IMR-90 (cell line): ENCODE measurements around the gene XRCC3. TPM values are rescaled to one million over a fixed set of nuclear protein-coding genes. Genes with fewer than 3 reads are reported as not detected.

Source experiments
- ATAC-seq: fragments of 200-7000 bp; cut with Tn5 transposase; 2 replicates; pipeline ENCODE4 v1.9.1; 2020; ENCODE audit warnings: low read depth, mild to moderate bottlenecking, moderate library complexity
- BruUV-seq: library from RNA; stranded (reverse); fragments of 400-500 nt; replicated peaks from 2 replicates; lab custom pipeline; 2021; lab: Mats Ljungman, UMichigan
- CTCF ChIA-PET: fragments of 300-600 bp; formaldehyde crosslinking; extraction: SDS; loops from one replicate; lab custom pipeline; 2021; ENCODE audit warnings: antibody characterized with exemption; lab: Yijun Ruan, JAX
- POLR2A ChIA-PET: fragments of 300-600 bp; sonication (Branson Sonifier 250); formaldehyde crosslinking; loops from one replicate; lab custom pipeline; 2022; ENCODE audit warnings: antibody characterized with exemption; ENCODE audit not compliant: unreplicated experiment; lab: Charles Lee
- DNase-seq: peaks from one replicate; pipeline ENCODE4 v3.0.0; 2013
- H2AFZ ChIP-seq: replicated peaks from 2 replicates; pipeline ENCODE3; 2013; ENCODE audit warnings: low read length, mild to moderate bottlenecking; ENCODE audit not compliant: poor library complexity
- H2AK5ac ChIP-seq: 2 replicates; pipeline ENCODE4 v1.6.1; 2013; ENCODE audit warnings: low read depth, low read length, inconsistent platforms
- H2AK9ac ChIP-seq: replicated peaks from 2 replicates; pipeline ENCODE3; 2013; ENCODE audit warnings: mild to moderate bottlenecking, low read depth, low read length, moderate library complexity; ENCODE audit not compliant: poor library complexity
- H2BK120ac ChIP-seq: 2 replicates; pipeline ENCODE4 v1.6.1; 2013; ENCODE audit warnings: low read depth, low read length, inconsistent platforms
- H2BK15ac ChIP-seq: 3 replicates; pipeline ENCODE4 v1.6.1; 2013; ENCODE audit warnings: low read depth, low read length, inconsistent platforms
- H2BK20ac ChIP-seq: 2 replicates; pipeline ENCODE4 v1.6.1; 2013; ENCODE audit warnings: low read depth, mild to moderate bottlenecking, inconsistent platforms, low read length, moderate library complexity
- H2BK5ac ChIP-seq: 2 replicates; pipeline ENCODE4 v1.6.1; 2013; ENCODE audit warnings: mild to moderate bottlenecking, low read depth, low read length, inconsistent platforms; ENCODE audit not compliant: poor library complexity, severe bottlenecking
- H3K14ac ChIP-seq: replicated peaks from 2 replicates; pipeline ENCODE4 v1.6.1; 2013; ENCODE audit warnings: low read depth, low read length, inconsistent platforms
- H3K18ac ChIP-seq: 2 replicates; pipeline ENCODE4 v1.6.1; 2013; ENCODE audit warnings: low read depth, low read length, control low read depth
- H3K23ac ChIP-seq: 2 replicates; pipeline ENCODE4 v1.6.1; 2013; ENCODE audit warnings: low read depth, low read length, inconsistent platforms
- H3K27ac ChIP-seq: 2 replicates; pipeline ENCODE4 v1.5.1; 2013; ENCODE audit warnings: mild to moderate bottlenecking, control low read depth, low read length; ENCODE audit not compliant: insufficient read depth
- H3K27me3 ChIP-seq: 2 replicates; pipeline ENCODE4 v1.6.1; 2013; ENCODE audit warnings: low read length; ENCODE audit not compliant: control insufficient read depth, insufficient read depth
- H3K36me3 ChIP-seq: 2 replicates; pipeline ENCODE4 v1.6.1; 2013; ENCODE audit warnings: low read length, mixed read lengths; ENCODE audit not compliant: control insufficient read depth, insufficient read depth
- H3K4ac ChIP-seq: 2 replicates; pipeline ENCODE4 v1.6.1; 2013; ENCODE audit warnings: low read depth, low read length, inconsistent platforms
- H3K4me1 ChIP-seq: 2 replicates; pipeline ENCODE4 v1.6.1; 2013; ENCODE audit warnings: low read length, mixed read lengths; ENCODE audit not compliant: control insufficient read depth, insufficient read depth
- H3K4me2 ChIP-seq: 2 replicates; pipeline ENCODE4 v1.6.1; 2013; ENCODE audit warnings: low read depth, mild to moderate bottlenecking, control low read depth, low read length, moderate library complexity
- H3K4me3 ChIP-seq: 2 replicates; pipeline ENCODE4 v1.5.1; 2013; ENCODE audit warnings: low read depth, mild to moderate bottlenecking, control low read depth, low read length, moderate library complexity; ENCODE audit not compliant: insufficient read depth
- H3K56ac ChIP-seq: 2 replicates; pipeline ENCODE4 v1.6.1; 2013; ENCODE audit warnings: low read length, inconsistent platforms; ENCODE audit not compliant: insufficient read depth; ENCODE audit errors: extremely low read depth
- H3K79me1 ChIP-seq, 2 experiments: 2 replicates each; pipeline ENCODE4 v1.6.1; 2013; ENCODE audit warnings: low read length in 2 of 2, inconsistent platforms in 1 of 2, low read depth in 1 of 2
- H3K9ac ChIP-seq: 2 replicates; pipeline ENCODE4 v1.6.1; 2013; ENCODE audit warnings: low read depth, low read length, control low read depth
- H3K9me1 ChIP-seq: 2 replicates; pipeline ENCODE4 v1.6.1; 2013; ENCODE audit warnings: low read length, inconsistent platforms; ENCODE audit not compliant: insufficient read depth
- H3K9me3 ChIP-seq: 2 replicates; pipeline ENCODE4 v1.6.1; 2013; ENCODE audit warnings: low read length; ENCODE audit not compliant: control insufficient read depth, insufficient read depth
- H4K20me1 ChIP-seq: 2 replicates; pipeline ENCODE4 v1.6.1; 2013; ENCODE audit warnings: low read length, inconsistent platforms; ENCODE audit not compliant: insufficient read depth
- H4K5ac ChIP-seq: 2 replicates; pipeline ENCODE4 v1.6.1; 2013; ENCODE audit warnings: mild to moderate bottlenecking, low read depth, low read length, control low read depth
- H4K8ac ChIP-seq, 2 experiments: 2 replicates each; pipeline ENCODE4 v1.6.1; 2013; ENCODE audit warnings: low read depth in 2 of 2, low read length in 2 of 2, control low read depth in 1 of 2, inconsistent platforms in 1 of 2
- H4K91ac ChIP-seq: 2 replicates; pipeline ENCODE4 v1.6.1; 2013; ENCODE audit warnings: low read depth, low read length, inconsistent platforms; ENCODE audit not compliant: insufficient read depth
- BHLHE40 ChIP-seq: fragments of 150-350 bp; IDR thresholded peaks from 2 replicates; pipeline ENCODE4 v1.6.1; 2016; ENCODE audit warnings: mild to moderate bottlenecking, low read depth, low read length
- CEBPB ChIP-seq: IDR thresholded peaks from 2 replicates; pipeline ENCODE4 v1.6.1; 2012; ENCODE audit warnings: low read depth, low read length, improper control_type of control experiment
- CHD1 ChIP-seq: IDR thresholded peaks from 2 replicates; pipeline ENCODE4 v1.6.1; 2012; ENCODE audit warnings: low read depth, low read length, improper control_type of control experiment
- MAFK ChIP-seq: IDR thresholded peaks from 2 replicates; pipeline ENCODE4 v1.6.1; 2012; ENCODE audit warnings: low read depth, low read length, improper control_type of control experiment
- MAZ ChIP-seq: IDR thresholded peaks from 2 replicates; pipeline ENCODE4 v1.6.1; 2012; ENCODE audit warnings: low read depth, mild to moderate bottlenecking, low read length, improper control_type of control experiment, moderate library complexity, borderline replicate concordance
- MXI1 ChIP-seq: IDR thresholded peaks from 2 replicates; pipeline ENCODE4 v1.6.1; 2012; ENCODE audit warnings: low read depth, mild to moderate bottlenecking, low read length, moderate library complexity, borderline replicate concordance
- NFE2L2 ChIP-seq: fragments of 150-350 bp; IDR thresholded peaks from 2 replicates; pipeline ENCODE4 v1.6.1; 2016; ENCODE audit warnings: low read depth, mild to moderate bottlenecking, low read length
- POLR2A ChIP-seq: IDR thresholded peaks from 2 replicates; pipeline ENCODE4 v1.6.1; 2012; ENCODE audit warnings: mild to moderate bottlenecking, low read depth, low read length
- RAD21 ChIP-seq: IDR thresholded peaks from 2 replicates; pipeline ENCODE4 v1.6.1; 2012; ENCODE audit warnings: low read length, improper control_type of control experiment
- RCOR1 ChIP-seq: IDR thresholded peaks from 2 replicates; pipeline ENCODE4 v1.6.1; 2012; ENCODE audit warnings: mild to moderate bottlenecking, low read length, improper control_type of control experiment; ENCODE audit not compliant: insufficient replicate concordance
- RFX5 ChIP-seq: IDR thresholded peaks from 2 replicates; pipeline ENCODE4 v1.8.0; 2012; ENCODE audit warnings: low read depth, mild to moderate bottlenecking, low read length, moderate library complexity
- SMC3 ChIP-seq: fragments of 150-350 bp; IDR thresholded peaks from 2 replicates; pipeline ENCODE4 v1.6.1; 2016; ENCODE audit warnings: low read depth, mild to moderate bottlenecking, antibody characterized with exemption, low read length, moderate library complexity
- WGBS, 2 experiments: methylation state at CpG; one replicate each; pipeline versions ENCODE4 v1.1.5 to v1.1.7; 2013; ENCODE audit warnings: missing lambda C conversion rate in 2 of 2; ENCODE audit not compliant: insufficient read length in 1 of 2; ENCODE audit errors: extremely low coverage in 2 of 2; 5-methylcytosine and 5-hydroxymethylcytosine counted together
- dilution Hi-C: fragments of 300-500 bp; cut with HindIII; formaldehyde crosslinking; loops from one replicate; pipeline ENCODE4 v1.14.3; 2018; ENCODE audit warnings: low sequenced_read_pairs; ENCODE audit not compliant: unreplicated experiment
- in situ Hi-C: fragments of 300-500 bp; cut with MboI; formaldehyde crosslinking; loops from 3 replicates; pipeline ENCODE4 v1.14.3; 2019; ENCODE audit warnings: low sequenced_read_pairs, inconsistent platforms, mixed read lengths
- intact Hi-C: fragments of 100-400 bp; cut with micrococcal nuclease; formaldehyde crosslinking; loops from 2 replicates; pipeline ENCODE4 v1.10.0; 2022
- polyA plus RNA-seq, 3 experiments: library from polyadenylated mRNA; depleted of rRNA; stranded (reverse); fragments of >200 nt; gene quantifications; 2 replicates each; pipeline ENCODE4 v1.2.3, GENCODE V29; 2012; ENCODE audit warnings: low replicate concordance in 1 of 3
- total RNA-seq: library from RNA; depleted of rRNA; stranded (reverse); fragments of >200 nt; gene quantifications from 2 replicates; pipeline ENCODE4 v1.2.3, GENCODE V29; 2012
- TF ChIP-seq, protein P1 (sequence below): fragments of 150-350 bp; IDR thresholded peaks from 2 replicates; pipeline ENCODE4 v1.6.1; 2017; ENCODE audit warnings: mild to moderate bottlenecking, antibody characterized with exemption, low read length, low read depth
- TF ChIP-seq, protein P2 (sequence below): conservative IDR thresholded peaks from 2 replicates; pipeline ENCODE4 v1.5.1; 2012; ENCODE audit warnings: mild to moderate bottlenecking, low read depth, low read length, improper control_type of control experiment
- TF ChIP-seq, protein P3 (sequence below): fragments of 150-350 bp; IDR thresholded peaks from 2 replicates; pipeline ENCODE4 v1.6.1; 2016; ENCODE audit warnings: low read depth, mild to moderate bottlenecking, low read length, moderate library complexity, borderline replicate concordance

The XRCC3 gene
- total and polyA plus RNA-seq, 2 of the 4 experiments (the other 2 are of a cell fraction): 8.1 to 9.5 TPM

DNA sequence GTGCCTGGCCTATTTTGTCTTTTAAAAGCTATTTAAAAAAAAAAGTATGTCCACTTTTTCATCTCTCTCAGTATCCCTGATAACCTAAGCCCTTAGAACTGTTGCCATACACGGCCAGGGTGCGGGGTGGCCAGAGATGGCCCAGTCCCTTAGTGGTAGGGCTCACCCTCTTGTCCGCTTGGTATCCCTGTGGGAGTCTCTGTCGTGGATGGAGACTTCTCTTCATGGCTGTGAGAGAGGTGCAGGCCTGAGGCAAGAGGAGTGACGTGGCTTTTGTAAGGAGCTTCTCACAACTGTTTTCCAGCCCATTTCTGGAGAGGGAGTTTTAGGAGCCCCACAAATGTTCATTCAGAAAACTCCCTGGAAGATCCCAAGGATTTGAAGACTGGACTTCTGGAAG, 26.8 kb downstream of the XRCC3 start:
- Histone ChIP-seq H3K18ac (no peak overlapping the region), H3K9ac (no peak overlapping the region), H4K8ac (no peak overlapping the region), H2BK20ac (no peak overlapping the region), H3K27ac (no peak overlapping the region), H3K14ac (no peak overlapping the region), H3K9me3 (no peaks in the 10 kb centered on the region), H2BK15ac (no peak overlapping the region), H2AK5ac (peak overlapping the region; percentile 14; the same call in 1 of the 2 replicates), H3K4me2 (no peak overlapping the region), H3K27me3 (no peaks in the 10 kb centered on the region), H3K9me1 (peaks cover 10% of the 10 kb centered on the region; the same call in 1 of the 2 replicates), H4K91ac (no peak overlapping the region), H3K79me1 (peaks cover 41 to 76% of the 10 kb centered on the region in 2 experiments), H4K5ac (no peak overlapping the region), H2AFZ (no peak overlapping the region), H4K20me1 (peaks cover 51% of the 10 kb centered on the region), H2BK120ac (no peak overlapping the region), H2BK5ac (no peak overlapping the region), H2AK9ac (no peak overlapping the region), H3K4ac (no peak overlapping the region), H3K4me1 (peaks cover 7% of the 10 kb centered on the region), H3K23ac (no peak overlapping the region), H3K4me3 (no peak overlapping the region), H3K56ac (no peak overlapping the region), H3K36me3 (peaks cover 52% of the 10 kb centered on the region)
- dilution Hi-C loops: no loop called here
- WGBS, 2 experiments: no CpG with 5 or more reads among the region's 5 CpGs
- DNase-seq (no peak), ATAC-seq (no peak)
- intact Hi-C loops: no loop called here
- POLR2A ChIA-PET: no interaction called here
- in situ Hi-C loops: loop anchor here (10.0 kb wide), 1 partner anchor 114 kb away; no protein-coding TSS in a partner anchor
- CTCF ChIA-PET: no interaction called here
- BruUV-seq: no TSS peak
- TF ChIP-seq RCOR1: no peak
- TF ChIP-seq MXI1: no peak
- no peak for TF ChIP-seq CEBPB
- no peak for TF ChIP-seq NFE2L2
- TF ChIP-seq MAZ: no peak
- no peak for TF ChIP-seq SMC3
- TF ChIP-seq, protein P1, sequence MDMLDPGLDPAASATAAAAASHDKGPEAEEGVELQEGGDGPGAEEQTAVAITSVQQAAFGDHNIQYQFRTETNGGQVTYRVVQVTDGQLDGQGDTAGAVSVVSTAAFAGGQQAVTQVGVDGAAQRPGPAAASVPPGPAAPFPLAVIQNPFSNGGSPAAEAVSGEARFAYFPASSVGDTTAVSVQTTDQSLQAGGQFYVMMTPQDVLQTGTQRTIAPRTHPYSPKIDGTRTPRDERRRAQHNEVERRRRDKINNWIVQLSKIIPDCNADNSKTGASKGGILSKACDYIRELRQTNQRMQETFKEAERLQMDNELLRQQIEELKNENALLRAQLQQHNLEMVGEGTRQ: no peak
- TF ChIP-seq RFX5: no peak
- no peak for TF ChIP-seq BHLHE40
- no peak for TF ChIP-seq MAFK
- TF ChIP-seq POLR2A: no peak
- TF ChIP-seq, protein P2, sequence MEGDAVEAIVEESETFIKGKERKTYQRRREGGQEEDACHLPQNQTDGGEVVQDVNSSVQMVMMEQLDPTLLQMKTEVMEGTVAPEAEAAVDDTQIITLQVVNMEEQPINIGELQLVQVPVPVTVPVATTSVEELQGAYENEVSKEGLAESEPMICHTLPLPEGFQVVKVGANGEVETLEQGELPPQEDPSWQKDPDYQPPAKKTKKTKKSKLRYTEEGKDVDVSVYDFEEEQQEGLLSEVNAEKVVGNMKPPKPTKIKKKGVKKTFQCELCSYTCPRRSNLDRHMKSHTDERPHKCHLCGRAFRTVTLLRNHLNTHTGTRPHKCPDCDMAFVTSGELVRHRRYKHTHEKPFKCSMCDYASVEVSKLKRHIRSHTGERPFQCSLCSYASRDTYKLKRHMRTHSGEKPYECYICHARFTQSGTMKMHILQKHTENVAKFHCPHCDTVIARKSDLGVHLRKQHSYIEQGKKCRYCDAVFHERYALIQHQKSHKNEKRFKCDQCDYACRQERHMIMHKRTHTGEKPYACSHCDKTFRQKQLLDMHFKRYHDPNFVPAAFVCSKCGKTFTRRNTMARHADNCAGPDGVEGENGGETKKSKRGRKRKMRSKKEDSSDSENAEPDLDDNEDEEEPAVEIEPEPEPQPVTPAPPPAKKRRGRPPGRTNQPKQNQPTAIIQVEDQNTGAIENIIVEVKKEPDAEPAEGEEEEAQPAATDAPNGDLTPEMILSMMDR: no peak
- TF ChIP-seq, protein P3, sequence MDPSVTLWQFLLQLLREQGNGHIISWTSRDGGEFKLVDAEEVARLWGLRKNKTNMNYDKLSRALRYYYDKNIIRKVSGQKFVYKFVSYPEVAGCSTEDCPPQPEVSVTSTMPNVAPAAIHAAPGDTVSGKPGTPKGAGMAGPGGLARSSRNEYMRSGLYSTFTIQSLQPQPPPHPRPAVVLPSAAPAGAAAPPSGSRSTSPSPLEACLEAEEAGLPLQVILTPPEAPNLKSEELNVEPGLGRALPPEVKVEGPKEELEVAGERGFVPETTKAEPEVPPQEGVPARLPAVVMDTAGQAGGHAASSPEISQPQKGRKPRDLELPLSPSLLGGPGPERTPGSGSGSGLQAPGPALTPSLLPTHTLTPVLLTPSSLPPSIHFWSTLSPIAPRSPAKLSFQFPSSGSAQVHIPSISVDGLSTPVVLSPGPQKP: no peak
- TF ChIP-seq CHD1: no peak
- no peak for TF ChIP-seq RAD21
